CD4-positive, alpha-beta T cell treated with Interleukin-4 for 4 hours (primary cell): Measurements from ENCODE around the gene FGF19.

ENCODE experiments used
- DNase-seq: peaks from one replicate; pipeline ENCODE4 v3.0.0-alpha.2; 2020

FGF19 gene

GRCh38 chr11:69703768-69704507 lies at the start of gene FGF19:
Gene FGF19, minus strand, starts transcription at chr11:69704022. Its CDS starts 146 bp downstream, at chr11:69703876.
- DNase-seq = no peak

GRCh38 chr11:69752890-69753289 lies 49.1 kb upstream of the FGF19 start:
- DNase-seq = no peak

- no peak for DNase-seq
These were observed 47.2 kb upstream of the FGF19 start for GRCh38 chr11:69750875-69751597.

- DNase-seq = no peak
These were observed 46.5 kb upstream of the FGF19 start for GRCh38 chr11:69750108-69750850.

GRCh38 chr11:69748637-69749036 lies 44.8 kb upstream of the FGF19 start:
- no peak for DNase-seq

- DNase-seq = no peak
These were observed 43.2 kb upstream of the FGF19 start for GRCh38 chr11:69746752-69747742.

- no peak for DNase-seq
These were observed 42.3 kb upstream of the FGF19 start for GRCh38 chr11:69746140-69746539.

GRCh38 chr11:69745201-69745600 lies 41.4 kb upstream of the FGF19 start:
- no peak for DNase-seq

GRCh38 chr11:69744435-69744834 lies 40.6 kb upstream of the FGF19 start:
- no peak for DNase-seq

GRCh38 chr11:69734841-69735240 lies 31.0 kb upstream of the FGF19 start:
- no peak for DNase-seq

GRCh38 chr11:69734367-69734766 lies 30.5 kb upstream of the FGF19 start:
- DNase-seq = no peak

- DNase-seq = no peak
These were observed 29.1 kb upstream of the FGF19 start for GRCh38 chr11:69732910-69733309.

GRCh38 chr11:69731110-69731509 lies 27.3 kb upstream of the FGF19 start:
- DNase-seq = no peak

- no peak for DNase-seq
These were observed 26.7 kb upstream of the FGF19 start for GRCh38 chr11:69730500-69730899.

GRCh38 chr11:69729252-69729651 lies 25.4 kb upstream of the FGF19 start:
- DNase-seq = no peak

GRCh38 chr11:69727266-69727665 lies 23.4 kb upstream of the FGF19 start:
- no peak for DNase-seq

- DNase-seq = no peak
These were observed 22.7 kb upstream of the FGF19 start for GRCh38 chr11:69726481-69726880.

- no peak for DNase-seq
These were observed 22.2 kb upstream of the FGF19 start for GRCh38 chr11:69726019-69726418.

- DNase-seq = no peak
These were observed 17.9 kb upstream of the FGF19 start for GRCh38 chr11:69721745-69722144.

- DNase-seq = no peak
These were observed 17.3 kb upstream of the FGF19 start for GRCh38 chr11:69721106-69721505.

- no peak for DNase-seq
These were observed 15.1 kb upstream of the FGF19 start for GRCh38 chr11:69718912-69719311.

- no peak for DNase-seq
These were observed 14.3 kb upstream of the FGF19 start for GRCh38 chr11:69718147-69718546.
